ENCODE data around the gene NR3C2. TPM values are rescaled to one million over a fixed set of nuclear protein-coding genes. Genes with fewer than 3 reads are reported as not detected.
"Not testable (repeated sequence)": the region's sequence is repeated elsewhere in the genome, so short reads cannot be mapped to it uniquely, and the experiment has no call there.

Gene NR3C2
- total RNA-seq, 1 donor from 2014 or later, result 0.75 TPM

GRCh38 chr4:148192526-148192925 is 249.7 kb downstream of the NR3C2 start:
- Mint-ChIP-seq H3K4me1 (ENCODE audit: unreplicated experiment) (no peaks in the 10 kb centered on the region), H3K36me3 (ENCODE audit: unreplicated experiment) (no peaks in the 10 kb centered on the region), H3K27me3 (ENCODE audit: unreplicated experiment) (peaks cover 19% of the 10 kb centered on the region), H3K4me3 (ENCODE audit: unreplicated experiment) (no peak overlapping the region), H3K9me3 (ENCODE audit: unreplicated experiment) (no peaks in the 10 kb centered on the region), H3K27ac (ENCODE audit: unreplicated experiment) (no peak overlapping the region)
- DNase-seq (ENCODE audit: extremely low spot score, unreplicated experiment), result no peak
- TF ChIP-seq, protein P1, sequence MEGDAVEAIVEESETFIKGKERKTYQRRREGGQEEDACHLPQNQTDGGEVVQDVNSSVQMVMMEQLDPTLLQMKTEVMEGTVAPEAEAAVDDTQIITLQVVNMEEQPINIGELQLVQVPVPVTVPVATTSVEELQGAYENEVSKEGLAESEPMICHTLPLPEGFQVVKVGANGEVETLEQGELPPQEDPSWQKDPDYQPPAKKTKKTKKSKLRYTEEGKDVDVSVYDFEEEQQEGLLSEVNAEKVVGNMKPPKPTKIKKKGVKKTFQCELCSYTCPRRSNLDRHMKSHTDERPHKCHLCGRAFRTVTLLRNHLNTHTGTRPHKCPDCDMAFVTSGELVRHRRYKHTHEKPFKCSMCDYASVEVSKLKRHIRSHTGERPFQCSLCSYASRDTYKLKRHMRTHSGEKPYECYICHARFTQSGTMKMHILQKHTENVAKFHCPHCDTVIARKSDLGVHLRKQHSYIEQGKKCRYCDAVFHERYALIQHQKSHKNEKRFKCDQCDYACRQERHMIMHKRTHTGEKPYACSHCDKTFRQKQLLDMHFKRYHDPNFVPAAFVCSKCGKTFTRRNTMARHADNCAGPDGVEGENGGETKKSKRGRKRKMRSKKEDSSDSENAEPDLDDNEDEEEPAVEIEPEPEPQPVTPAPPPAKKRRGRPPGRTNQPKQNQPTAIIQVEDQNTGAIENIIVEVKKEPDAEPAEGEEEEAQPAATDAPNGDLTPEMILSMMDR (IDR thresholded peaks at IDR 0.05), result no peak

- H3K36me3 Mint-ChIP-seq (ENCODE audit: unreplicated experiment); DNase-seq (ENCODE audit: extremely low spot score, unreplicated experiment); H3K4me3 Mint-ChIP-seq (ENCODE audit: unreplicated experiment); H3K27ac Mint-ChIP-seq (ENCODE audit: unreplicated experiment); H3K4me1 Mint-ChIP-seq (ENCODE audit: unreplicated experiment); H3K9me3 Mint-ChIP-seq (ENCODE audit: unreplicated experiment): not testable (repeated sequence)
- peaks cover 19% of the 10 kb centered on the region for H3K27me3 Mint-ChIP-seq (ENCODE audit: unreplicated experiment)
These were observed 254.6 kb downstream of the NR3C2 start for GRCh38 chr4:148187454-148188222.

DNA sequence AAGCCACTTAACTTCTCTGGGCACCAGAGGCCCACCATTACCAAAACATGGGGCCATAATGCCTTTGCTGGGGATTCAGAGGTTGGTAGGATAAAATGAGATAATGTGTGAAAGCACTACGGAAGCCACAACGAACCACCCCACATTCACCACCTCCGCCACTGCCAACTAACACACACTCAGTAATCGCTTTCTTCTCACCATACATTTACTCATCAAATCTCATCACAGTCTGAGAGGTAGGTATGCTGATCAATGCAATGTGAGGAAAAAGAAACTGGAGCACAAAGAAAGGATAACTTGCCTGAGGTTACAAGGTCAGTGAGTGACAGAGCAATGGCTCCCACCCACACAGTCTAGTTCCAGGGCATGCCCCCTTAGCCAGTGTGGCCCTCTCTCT is 257.3 kb downstream of the NR3C2 start:
- no peak overlapping the region for H3K27ac Mint-ChIP-seq (ENCODE audit: unreplicated experiment)
- TF ChIP-seq, protein P1 (IDR thresholded peaks at IDR 0.05), result no peak
- DNase-seq (ENCODE audit: extremely low spot score, unreplicated experiment), result no peak
- H3K4me3 Mint-ChIP-seq (ENCODE audit: unreplicated experiment), result no peak overlapping the region
- H3K9me3 Mint-ChIP-seq (ENCODE audit: unreplicated experiment), result no peaks in the 10 kb centered on the region
- no peaks in the 10 kb centered on the region for H3K4me1 Mint-ChIP-seq (ENCODE audit: unreplicated experiment)
- H3K27me3 Mint-ChIP-seq (ENCODE audit: unreplicated experiment), result peaks cover 23% of the 10 kb centered on the region
- H3K36me3 Mint-ChIP-seq (ENCODE audit: unreplicated experiment), result no peaks in the 10 kb centered on the region

GRCh38 chr4:148182230-148182911 is 259.8 kb downstream of the NR3C2 start:
- peaks cover 33% of the 10 kb centered on the region for H3K27me3 Mint-ChIP-seq (ENCODE audit: unreplicated experiment)
- H3K4me3 Mint-ChIP-seq (ENCODE audit: unreplicated experiment), result no peak overlapping the region
- no peaks in the 10 kb centered on the region for H3K4me1 Mint-ChIP-seq (ENCODE audit: unreplicated experiment)
- H3K9me3 Mint-ChIP-seq (ENCODE audit: unreplicated experiment), result no peaks in the 10 kb centered on the region
- no peaks in the 10 kb centered on the region for H3K36me3 Mint-ChIP-seq (ENCODE audit: unreplicated experiment)
- DNase-seq (ENCODE audit: extremely low spot score, unreplicated experiment), result no peak
- H3K27ac Mint-ChIP-seq (ENCODE audit: unreplicated experiment), result no peak overlapping the region
- TF ChIP-seq, protein P1 (IDR thresholded peaks at IDR 0.05), result no peak

DNA sequence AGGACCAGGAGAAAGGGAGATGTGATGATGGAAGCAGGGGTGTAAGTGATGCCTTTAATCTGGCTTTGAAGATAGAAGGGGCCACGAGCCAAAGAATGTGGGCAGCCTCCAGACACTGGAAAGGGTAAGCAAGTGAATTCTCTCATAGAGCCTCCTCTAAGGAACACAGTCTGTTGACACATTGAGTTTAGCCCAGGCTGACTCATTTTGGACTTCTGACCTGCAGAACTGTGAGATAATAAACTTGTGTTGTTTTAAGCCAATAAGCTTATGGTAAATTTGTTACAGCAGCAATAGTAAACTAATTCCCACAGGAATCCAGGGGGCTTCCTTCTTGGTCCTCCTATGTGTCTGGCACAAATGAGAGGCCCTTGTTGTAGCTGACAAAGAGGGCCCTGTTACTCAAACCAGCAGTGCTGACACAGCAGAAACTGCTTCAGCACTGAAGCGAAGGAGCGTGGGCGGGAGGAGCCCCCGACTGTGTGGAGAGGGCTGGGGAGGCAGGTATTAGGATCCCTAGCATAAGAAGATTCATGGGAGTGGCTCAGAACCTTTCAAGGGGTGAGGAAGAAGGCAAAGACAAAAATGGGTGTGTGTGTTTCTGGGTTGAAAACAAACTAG is 268.7 kb downstream of the NR3C2 start:
- Mint-ChIP-seq H3K27me3 (ENCODE audit: unreplicated experiment) (peaks cover 25% of the 10 kb centered on the region), H3K9me3 (ENCODE audit: unreplicated experiment) (peaks cover 3% of the 10 kb centered on the region), H3K27ac (ENCODE audit: unreplicated experiment) (no peak overlapping the region), H3K36me3 (ENCODE audit: unreplicated experiment) (no peaks in the 10 kb centered on the region), H3K4me3 (ENCODE audit: unreplicated experiment) (no peak overlapping the region), H3K4me1 (ENCODE audit: unreplicated experiment) (no peaks in the 10 kb centered on the region)
- no peak for DNase-seq (ENCODE audit: extremely low spot score, unreplicated experiment)
- TF ChIP-seq, protein P1 (IDR thresholded peaks at IDR 0.05), result no peak
